Hematopoietic multipotent progenitor cell treated with erythropoietin and hydrocortisone succinate and interleukin-3 and kit ligand, for 4 days (in vitro differentiated cells): ENCODE results near the gene SNAPC3.
A peak's percentile ranks its signal among the peaks of the same experiment; 100 is the strongest.

Source experiments
- DNase-seq: peaks from one replicate; pipeline ENCODE4 v3.0.0-alpha.2; 2015

Gene SNAPC3

GRCh38 chr9:15498246-15498995, 75.7 kb downstream of the SNAPC3 start:
- no peak for DNase-seq

- no peak for DNase-seq
These were observed 76.5 kb downstream of the SNAPC3 start for GRCh38 chr9:15499139-15499538.

- DNase-seq, result no peak
These were observed 78.5 kb downstream of the SNAPC3 start for GRCh38 chr9:15501179-15501578.

GRCh38 chr9:15501803-15502202, 79.1 kb downstream of the SNAPC3 start:
- no peak for DNase-seq

- peak; percentile 74 for DNase-seq
These were observed 83.2 kb downstream of the SNAPC3 start for GRCh38 chr9:15505921-15506320.

- peak; percentile 73 for DNase-seq
These were observed 87.5 kb downstream of the SNAPC3 start for GRCh38 chr9:15509931-15510788.

- peak; percentile 96 for DNase-seq
These were observed 88.3 kb downstream of the SNAPC3 start, which contains the start of gene PSIP1 for GRCh38 chr9:15510789-15511575. Gene PSIP1 (minus strand): TSS chr9:15510970. CDS start chr9:15510188, 782 bp downstream.
